OCI-LY7 (cell line): ENCODE measurements around the gene XNDC1N. TPM values are rescaled to one million over a fixed set of nuclear protein-coding genes. Genes with fewer than 3 reads are reported as not detected.

Source experiments
- BruUV-seq: library from RNA; stranded (reverse); fragments of 400-500 nt; replicated peaks from 2 replicates; lab custom pipeline; 2021; lab: Mats Ljungman, UMichigan
- CTCF ChIA-PET: fragments of 300-600 bp; sonication (Branson Sonifier 250); formaldehyde crosslinking; loops from one replicate; lab custom pipeline; 2022; ENCODE audit warnings: antibody characterized with exemption; ENCODE audit not compliant: unreplicated experiment; lab: Charles Lee
- POLR2A ChIA-PET: fragments of 300-600 bp; sonication (Branson Sonifier 250); formaldehyde crosslinking; loops from one replicate; lab custom pipeline; 2022; ENCODE audit warnings: antibody characterized with exemption; lab: Charles Lee
- DNase-seq: peaks from one replicate; pipeline ENCODE4 v3.0.0-alpha.2; 2015; ENCODE audit warnings: low spot score
- H2AFZ ChIP-seq: fragments of 200-600 bp; sonication (generic), shearing (Covaris generic); 2 replicates; pipeline ENCODE4 v1.6.1; 2014; ENCODE audit warnings: mild to moderate bottlenecking, antibody characterized with exemption, low read length, moderate library complexity
- H3K27ac ChIP-seq: fragments of 200-600 bp; sonication (generic); 2 replicates; pipeline ENCODE4 v1.5.1; 2014; ENCODE audit warnings: mixed run types, low read depth, mild to moderate bottlenecking, moderate library complexity, low read length, inconsistent platforms; ENCODE audit not compliant: poor library complexity, severe bottlenecking
- H3K36me3 ChIP-seq: fragments of 200-600 bp; sonication (generic); 2 replicates; pipeline ENCODE4 v1.6.1; 2014; ENCODE audit warnings: mild to moderate bottlenecking, antibody characterized with exemption, low read length, moderate library complexity, mixed read lengths; ENCODE audit not compliant: insufficient read depth
- H3K4me1 ChIP-seq: fragments of 200-600 bp; sonication (generic); 2 replicates; pipeline ENCODE4 v1.5.1; 2014; ENCODE audit warnings: mild to moderate bottlenecking, low read length; ENCODE audit not compliant: insufficient read depth, poor library complexity, severe bottlenecking
- H3K4me2 ChIP-seq: fragments of 200-600 bp; sonication (generic); 2 replicates; pipeline ENCODE4 v1.6.1; 2014; ENCODE audit warnings: mild to moderate bottlenecking, low read length
- H3K4me3 ChIP-seq: fragments of 200-600 bp; sonication (generic); 2 replicates; pipeline ENCODE4 v1.5.1; 2014; ENCODE audit warnings: mild to moderate bottlenecking, low read depth, low read length; ENCODE audit not compliant: poor library complexity, severe bottlenecking
- H3K79me2 ChIP-seq: fragments of 200-600 bp; sonication (generic); 2 replicates; pipeline ENCODE4 v1.6.1; 2016; ENCODE audit warnings: low read depth, mild to moderate bottlenecking, low read length, moderate library complexity, mixed read lengths; ENCODE audit not compliant: insufficient read depth
- H3K9me2 ChIP-seq: fragments of 200-600 bp; sonication (generic); 2 replicates; pipeline ENCODE4 v1.6.1; 2016; ENCODE audit warnings: mild to moderate bottlenecking, low read length, mixed read lengths; ENCODE audit not compliant: insufficient read depth
- H3K9me3 ChIP-seq: fragments of 200-600 bp; sonication (generic); 2 replicates; pipeline ENCODE4 v1.6.1; 2014; ENCODE audit warnings: mild to moderate bottlenecking, mixed run types, low read length, mixed read lengths
- H4K20me1 ChIP-seq: fragments of 200-600 bp; sonication (generic); 2 replicates; pipeline ENCODE4 v1.6.1; 2014; ENCODE audit warnings: mild to moderate bottlenecking, antibody characterized with exemption, low read length, moderate library complexity, mixed read lengths; ENCODE audit not compliant: insufficient read depth
- EZH2phosphoT487 ChIP-seq: fragments of 200-600 bp; sonication (generic); IDR thresholded peaks from 2 replicates; pipeline ENCODE4 v1.6.1; 2018; ENCODE audit warnings: low read depth, borderline replicate concordance, mild to moderate bottlenecking, mixed run types, antibody characterized with exemption, low read length, moderate library complexity, mixed read lengths
- intact Hi-C: fragments of 100-400 bp; cut with micrococcal nuclease; formaldehyde crosslinking; loops from one replicate; pipeline ENCODE4 v1.10.0; 2022; ENCODE audit not compliant: unreplicated experiment
- total RNA-seq, 2 experiments: library from RNA; depleted of rRNA in 1 of 2; stranded (reverse); fragments of >200 nt in 1 of 2; shearing (Covaris generic) in 1 of 2; gene quantifications; 2 replicates each; pipeline ENCODE4 v1.2.3, GENCODE V29; 2014 to 2022
- TF ChIP-seq, protein P1 (sequence below): fragments of 200-600 bp; sonication (generic); conservative IDR thresholded peaks from 2 replicates; pipeline ENCODE4 v1.5.1; 2014; ENCODE audit warnings: mild to moderate bottlenecking, antibody characterized with exemption, low read length, moderate library complexity, mixed read lengths

The XNDC1N gene
- total RNA-seq, 2 experiments from 2014 or later: 32.2 to 33.4 TPM

DNA sequence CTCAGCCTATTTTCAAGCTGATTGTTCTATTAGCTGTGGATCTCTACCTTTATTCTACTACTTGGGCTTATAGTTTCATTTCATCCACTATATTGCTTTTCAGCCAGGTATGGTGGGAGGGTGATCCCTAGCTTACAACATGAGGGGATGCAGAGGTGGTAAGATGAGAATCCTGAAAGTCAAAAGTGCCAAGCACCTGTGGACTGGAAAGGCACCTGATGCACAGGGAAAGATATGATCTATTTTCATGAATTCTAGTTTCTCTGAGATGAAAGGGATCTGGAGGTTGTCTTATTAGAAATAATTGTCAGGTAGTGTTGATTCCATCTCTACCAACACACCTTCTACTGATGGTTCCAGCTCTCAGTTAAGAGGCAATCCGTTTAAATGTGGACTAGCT lies 48.7 kb upstream of the XNDC1N start:
- ChIA-PET POLR2A (interaction anchor here (1.5 kb wide), 1 partner anchor 11 kb away, joined by 4 read pairs; no protein-coding TSS in a partner anchor), CTCF (interaction anchor here (1.2 to 1.4 kb wide), 2 partner anchors 39 to 48 kb away, joined by 3 to 4 read pairs; partner anchors contain the start of genes RNF121 and XNDC1N)
- intact Hi-C loops: loop anchor here (1.0 to 2.0 kb wide), 2 partner anchors 114 to 167 kb away; no protein-coding TSS in a partner anchor
- Histone ChIP-seq H3K4me2 (peak overlapping the region; percentile 46; the same call in 1 of the 2 replicates), H4K20me1 (peaks cover 14% of the 10 kb centered on the region; the same call in 1 of the 2 replicates), H3K4me1 (peaks cover 17% of the 10 kb centered on the region), H3K9me3 (no peaks in the 10 kb centered on the region), H3K9me2 (no peaks in the 10 kb centered on the region), H2AFZ (no peak overlapping the region), H3K27ac (no peak overlapping the region), H3K79me2 (no peaks in the 10 kb centered on the region), H3K36me3 (peaks cover 39% of the 10 kb centered on the region), H3K4me3 (no peak overlapping the region)
- no peak for DNase-seq
- no peak for TF ChIP-seq EZH2phosphoT487
- TF ChIP-seq, protein P1, sequence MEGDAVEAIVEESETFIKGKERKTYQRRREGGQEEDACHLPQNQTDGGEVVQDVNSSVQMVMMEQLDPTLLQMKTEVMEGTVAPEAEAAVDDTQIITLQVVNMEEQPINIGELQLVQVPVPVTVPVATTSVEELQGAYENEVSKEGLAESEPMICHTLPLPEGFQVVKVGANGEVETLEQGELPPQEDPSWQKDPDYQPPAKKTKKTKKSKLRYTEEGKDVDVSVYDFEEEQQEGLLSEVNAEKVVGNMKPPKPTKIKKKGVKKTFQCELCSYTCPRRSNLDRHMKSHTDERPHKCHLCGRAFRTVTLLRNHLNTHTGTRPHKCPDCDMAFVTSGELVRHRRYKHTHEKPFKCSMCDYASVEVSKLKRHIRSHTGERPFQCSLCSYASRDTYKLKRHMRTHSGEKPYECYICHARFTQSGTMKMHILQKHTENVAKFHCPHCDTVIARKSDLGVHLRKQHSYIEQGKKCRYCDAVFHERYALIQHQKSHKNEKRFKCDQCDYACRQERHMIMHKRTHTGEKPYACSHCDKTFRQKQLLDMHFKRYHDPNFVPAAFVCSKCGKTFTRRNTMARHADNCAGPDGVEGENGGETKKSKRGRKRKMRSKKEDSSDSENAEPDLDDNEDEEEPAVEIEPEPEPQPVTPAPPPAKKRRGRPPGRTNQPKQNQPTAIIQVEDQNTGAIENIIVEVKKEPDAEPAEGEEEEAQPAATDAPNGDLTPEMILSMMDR: no peak
- no TSS peak for BruUV-seq

- Histone ChIP-seq H3K9me3 (no peaks in the 10 kb centered on the region), H3K27ac (no peak overlapping the region), H3K79me2 (no peaks in the 10 kb centered on the region), H3K4me3 (no peak overlapping the region), H3K4me1 (peaks cover 17% of the 10 kb centered on the region), H3K36me3 (peaks cover 40% of the 10 kb centered on the region), H2AFZ (no peak overlapping the region), H4K20me1 (peaks cover 14% of the 10 kb centered on the region; the same call in 1 of the 2 replicates), H3K9me2 (no peaks in the 10 kb centered on the region), H3K4me2 (no peak overlapping the region)
- BruUV-seq: no TSS peak
- DNase-seq: no peak
- CTCF ChIA-PET: interaction anchor here (1.4 kb wide), 1 partner anchor 48 kb away, joined by 4 read pairs; the partner anchor contains the start of genes RNF121 and XNDC1N
- intact Hi-C loops: loop anchor here (2.0 kb wide), 1 partner anchor 114 kb away; no protein-coding TSS in a partner anchor
- POLR2A ChIA-PET: interaction anchor here (0.6 to 1.5 kb wide), 2 partner anchors 11 to 135 kb away, joined by 3 to 4 read pairs; no protein-coding TSS in a partner anchor
- TF ChIP-seq, protein P1: no peak
- no peak for TF ChIP-seq EZH2phosphoT487
Observed at GRCh38 chr11:71976551-71976950, 48.2 kb upstream of the XNDC1N start.

DNA sequence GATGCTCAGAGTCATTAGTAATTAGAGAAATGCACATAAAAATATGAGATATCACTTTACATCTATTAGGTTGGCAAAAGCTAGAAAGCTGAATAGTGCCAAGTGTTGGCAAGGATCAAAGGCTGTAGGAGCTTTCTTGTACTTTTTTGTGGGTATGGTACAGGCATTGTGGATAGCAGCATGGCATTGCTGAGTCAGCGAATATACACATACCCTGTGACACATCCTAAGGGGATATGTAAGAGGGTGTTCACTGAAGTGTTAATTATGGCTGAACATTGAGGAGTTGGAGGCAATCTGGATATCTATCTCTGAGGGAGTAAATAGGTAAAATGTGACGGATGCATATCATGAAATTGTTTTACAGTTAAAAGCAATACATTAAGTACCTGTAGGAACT lies 43.3 kb upstream of the XNDC1N start:
- Histone ChIP-seq H3K79me2 (no peaks in the 10 kb centered on the region), H3K4me2 (no peak overlapping the region), H3K36me3 (peaks cover 58% of the 10 kb centered on the region), H2AFZ (no peak overlapping the region), H3K4me3 (no peak overlapping the region), H3K9me3 (no peaks in the 10 kb centered on the region), H3K4me1 (no peaks in the 10 kb centered on the region), H3K9me2 (no peaks in the 10 kb centered on the region), H3K27ac (no peak overlapping the region), H4K20me1 (no peaks in the 10 kb centered on the region)
- no TSS peak for BruUV-seq
- CTCF ChIA-PET: no interaction called here
- intact Hi-C loops: no loop called here
- no peak for DNase-seq
- POLR2A ChIA-PET: interaction anchor here (0.6 kb wide), 1 partner anchor 178 kb away, joined by 4 read pairs; no protein-coding TSS in a partner anchor
- TF ChIP-seq EZH2phosphoT487: no peak
- TF ChIP-seq, protein P1: no peak
